ENCODE measurements around the gene VTI1A.

GRCh38 chr10:112758961-112759360 is 311.9 kb downstream of the VTI1A start:
- TF ChIP-seq CTCF (conservative IDR thresholded peaks at IDR 0.05) (no peak), EZH2 (IDR thresholded peaks at IDR 0.05; ENCODE audit: low read depth) (no peak)
